HG03457 (cell line): ENCODE results near the gene PAXX.

ENCODE experiments used
- ATAC-seq: cut with Tn5 transposase; IDR thresholded peaks from one replicate; pipeline ENCODE4 v1.9.1; 2021; ENCODE audit warnings: moderate number of reproducible peaks; ENCODE audit not compliant: unreplicated experiment

Gene PAXX

GRCh38 chr9:137016436-137016835 lies 24.2 kb downstream of the PAXX start:
- no peak for ATAC-seq

- ATAC-seq = no peak
Measured at GRCh38 chr9:137017071-137017470, 24.8 kb downstream of the PAXX start.

- ATAC-seq = no peak
Measured at GRCh38 chr9:137017791-137018497, 25.7 kb downstream of the PAXX start.

GRCh38 chr9:137018761-137019559 lies 26.7 kb downstream of the PAXX start:
- no peak for ATAC-seq

GRCh38 chr9:137019891-137020683 lies 27.9 kb downstream of the PAXX start:
- ATAC-seq = no peak

GRCh38 chr9:137020771-137021567 lies 28.7 kb downstream of the PAXX start:
- no peak for ATAC-seq

- no peak for ATAC-seq
Measured at GRCh38 chr9:137021568-137021978, 29.4 kb downstream of the PAXX start.

- no peak for ATAC-seq
Measured at GRCh38 chr9:137021979-137022661, 29.9 kb downstream of the PAXX start.

GRCh38 chr9:137022662-137023008 lies 30.4 kb downstream of the PAXX start:
- ATAC-seq = no peak

GRCh38 chr9:137023157-137023556 lies 30.9 kb downstream of the PAXX start:
- ATAC-seq = no peak

- ATAC-seq = no peak
Measured at GRCh38 chr9:137023583-137023991, 31.4 kb downstream of the PAXX start.

GRCh38 chr9:137025517-137025966 lies 33.3 kb downstream of the PAXX start:
- ATAC-seq = no peak

- no peak for ATAC-seq
Measured at GRCh38 chr9:137026384-137026783, 34.2 kb downstream of the PAXX start.

- no peak for ATAC-seq
Measured at GRCh38 chr9:137026828-137027227, 34.6 kb downstream of the PAXX start.

GRCh38 chr9:137027369-137028262 lies 35.4 kb downstream of the PAXX start, which contains the start of gene ABCA2:
Gene ABCA2 (minus strand): TSS chr9:137028237. CDS start chr9:137028140, 97 bp downstream.
- no peak for ATAC-seq

- ATAC-seq = no peak
Measured at GRCh38 chr9:137028263-137029057, 36.2 kb downstream of the PAXX start.

- no peak for ATAC-seq
Measured at GRCh38 chr9:137029058-137029936, 37.1 kb downstream of the PAXX start.
